Cardiac muscle cell (in vitro differentiated cells and primary cell): ENCODE results near the gene HTR7. TPM values are rescaled to one million over a fixed set of nuclear protein-coding genes. Genes with fewer than 3 reads are reported as not detected.

Source experiments
- DNase-seq, 2 donors: peaks; one replicate each; pipeline versions ENCODE4 v3.0.0 to v3.0.0-alpha.2; 2010 to 2017; ENCODE audit warnings: low read depth in 1 of 2, low spot score in 1 of 2
- H3K27ac ChIP-seq: fragments of 200-600 bp; sonication (generic); 2 replicates; pipeline ENCODE4 v1.5.1; 2016
- H3K27me3 ChIP-seq: fragments of 200-600 bp; sonication (generic); 2 replicates; pipeline ENCODE4 v1.6.0; 2016; ENCODE audit warnings: control low read depth
- H3K36me3 ChIP-seq: fragments of 200-600 bp; sonication (generic); 2 replicates; pipeline ENCODE4 v1.5.1; 2016; ENCODE audit warnings: control low read depth
- H3K4me1 ChIP-seq: fragments of 200-600 bp; sonication (generic); 2 replicates; pipeline ENCODE4 v1.8.1; 2017; ENCODE audit warnings: low read depth, mild to moderate bottlenecking, mixed run types
- H3K4me3 ChIP-seq: fragments of 200-600 bp; sonication (generic); 2 replicates; pipeline ENCODE4 v1.5.1; 2016; ENCODE audit warnings: mild to moderate bottlenecking
- H3K9me3 ChIP-seq: fragments of 200-600 bp; sonication (generic); 2 replicates; pipeline ENCODE4 v1.5.1; 2017; ENCODE audit warnings: low read depth, mild to moderate bottlenecking, control low read depth
- CTCF ChIP-seq: IDR thresholded peaks from 2 replicates; pipeline ENCODE4 v1.5.1; 2012; ENCODE audit warnings: low read depth, mild to moderate bottlenecking, low read length
- polyA plus RNA-seq: library from polyadenylated mRNA; unstranded; fragments of >200 nt; fragmentation: Nextera tagmentation; extraction: Ambion mirVana; gene quantifications from 2 replicates; pipeline ENCODE4 v1.2.1, GENCODE V29; 2016
- total RNA-seq: library from RNA; depleted of rRNA; stranded (reverse); fragments of >200 nt; gene quantifications from 2 replicates; pipeline ENCODE4 v1.2.3, GENCODE V29; 2016

HTR7 gene
- total and polyA plus RNA-seq, 2 experiments from 2014 or later, result not detected

- DNase-seq, result no peak
- H3K9me3 ChIP-seq, result no peaks in the 10 kb centered on the region
- H3K27ac ChIP-seq, result no peak overlapping the region
- no peaks in the 10 kb centered on the region for H3K36me3 ChIP-seq
- H3K4me3 ChIP-seq, result no peak overlapping the region
- H3K27me3 ChIP-seq, result no peaks in the 10 kb centered on the region
- no peaks in the 10 kb centered on the region for H3K4me1 ChIP-seq
- no peak for TF ChIP-seq CTCF
These were observed 161.7 kb downstream of the HTR7 start for GRCh38 chr10:90695915-90696676.

Other genes starting within 250 kb of the HTR7 start
- gene RPP30, start 13.9 kb upstream of the HTR7 start, total RNA-seq, result 23.6 and 26.7 TPM in 2 replicates
- gene RPP30, start 13.9 kb upstream of the HTR7 start, polyA plus RNA-seq, result 48.4 and 51.4 TPM in 2 replicates
- gene ANKRD1, start 63.0 kb upstream of the HTR7 start, total RNA-seq, result 32.7 and 39.1 TPM in 2 replicates
- 9.4 and 12.6 TPM in 2 replicates for gene ANKRD1, start 63.0 kb upstream of the HTR7 start, polyA plus RNA-seq